Left renal cortex interstitium (tissue), 4 donors: ENCODE measurements around the gene ICA1. TPM values are rescaled to one million over a fixed set of nuclear protein-coding genes. Genes with fewer than 3 reads are reported as not detected.
"Not testable (repeated sequence)": the region's sequence is repeated elsewhere in the genome, so short reads cannot be mapped to it uniquely, and the experiment has no call there.

ENCODE experiments used
- DNase-seq, 4 donors: peaks; one replicate each; pipeline ENCODE4 v3.0.0-alpha.2; 2013; ENCODE audit warnings: low read depth in 4 of 4, low spot score in 2 of 4, missing footprints in 1 of 4
- polyA plus RNA-seq, 4 donors: library from polyadenylated mRNA; unstranded; fragments of 120-200 nt; gene quantifications; one replicate each; pipeline ENCODE4 v1.2.1, GENCODE V29; 2013; ENCODE audit not compliant: insufficient read length in 4 of 4

ICA1 gene
- polyA plus RNA-seq, result 10 to 100 TPM; 17.4 to 44.2 (median 27.3) TPM

GRCh38 chr7:8261711-8262695 lies at the start of gene ICA1:
Gene ICA1 (minus strand): TSS chr7:8262167. CDS start chr7:8235926, 26,241 bp downstream.
- DNase-seq, result peak in 2 of 4 donors; percentile 28 to 38

DNA sequence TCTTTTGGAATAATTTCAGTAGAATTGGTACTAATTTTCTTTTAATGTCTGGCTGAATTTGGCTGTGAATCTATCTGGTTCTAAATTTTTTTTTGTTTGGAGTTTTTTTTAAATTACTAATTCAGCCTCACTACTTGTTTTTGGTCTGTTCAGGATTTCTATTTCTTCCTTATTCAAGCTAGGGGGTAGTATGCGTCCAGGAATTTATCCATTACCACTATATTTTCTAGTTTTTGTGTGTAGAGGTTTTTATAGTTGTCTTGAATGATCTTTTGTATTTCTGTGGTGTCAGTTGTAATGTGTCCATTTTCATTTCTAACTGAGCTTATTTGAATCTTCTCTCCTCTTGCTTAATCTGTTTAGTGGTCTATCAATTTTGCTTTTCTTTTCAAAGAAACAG lies 48.9 kb upstream of the ICA1 start:
- DNase-seq, result no peak

- DNase-seq, result no peak
These were observed 43.8 kb upstream of the ICA1 start for GRCh38 chr7:8305625-8306388.

DNA sequence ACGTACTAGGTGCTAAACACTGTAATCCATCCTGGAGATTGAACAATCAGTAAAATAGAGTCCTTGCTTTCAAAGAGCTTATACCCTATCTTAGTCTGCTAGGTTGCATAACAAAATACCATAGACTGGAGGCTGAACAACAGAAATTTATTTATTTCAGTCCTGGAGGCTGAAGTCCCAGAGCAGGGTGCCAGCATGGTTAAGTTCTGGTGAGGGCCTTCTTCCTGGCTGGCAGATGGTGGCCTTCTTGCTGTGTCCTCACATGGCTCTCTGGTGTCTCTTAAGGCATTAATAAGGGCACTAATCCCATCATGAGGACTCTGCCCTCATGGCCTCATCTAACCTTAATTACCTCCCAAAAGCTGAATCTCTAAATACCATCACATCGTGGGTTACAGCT lies 43.1 kb upstream of the ICA1 start:
- no peak for DNase-seq

DNA sequence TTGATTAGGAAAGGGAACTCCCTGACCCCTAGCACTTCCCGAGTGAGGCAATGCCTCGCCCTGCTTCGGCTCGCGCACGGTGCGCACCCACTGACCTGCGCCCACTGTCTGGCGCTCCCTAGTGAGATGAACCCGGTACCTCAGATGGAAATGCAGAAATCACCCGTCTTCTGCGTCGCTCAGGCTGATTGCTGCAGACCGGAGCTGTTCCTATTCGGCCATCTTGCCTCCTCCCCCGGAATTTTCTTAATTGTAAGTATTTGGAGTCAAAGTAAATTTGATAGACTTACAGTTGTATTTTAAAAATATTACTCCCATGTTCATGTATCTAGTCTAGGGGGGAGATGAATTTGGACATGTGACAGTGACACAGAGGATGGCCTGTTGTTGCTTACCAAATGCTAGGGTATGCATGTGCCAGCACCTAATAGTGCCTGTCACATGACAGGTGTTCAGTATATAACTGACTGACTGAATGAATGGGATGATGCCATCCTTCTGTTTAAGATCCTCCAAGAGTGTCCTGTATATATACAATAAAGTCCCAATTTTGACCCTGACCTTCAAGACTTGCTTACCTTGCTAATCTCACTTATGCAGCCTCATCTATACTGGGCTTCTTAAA lies 42.0 kb upstream of the ICA1 start:
- DNase-seq, result no peak

GRCh38 chr7:8297023-8297422 lies 35.1 kb upstream of the ICA1 start:
- not testable (repeated sequence) for DNase-seq

GRCh38 chr7:8296362-8296659 lies 34.3 kb upstream of the ICA1 start:
- no peak for DNase-seq

GRCh38 chr7:8295638-8296361 lies 33.8 kb upstream of the ICA1 start:
- DNase-seq, result peak; percentile 37 to 74 (median 63)

- no peak for DNase-seq
These were observed 29.6 kb upstream of the ICA1 start for GRCh38 chr7:8291397-8292141.

- DNase-seq, result no peak
These were observed 28.8 kb upstream of the ICA1 start for GRCh38 chr7:8290645-8291308.

DNA sequence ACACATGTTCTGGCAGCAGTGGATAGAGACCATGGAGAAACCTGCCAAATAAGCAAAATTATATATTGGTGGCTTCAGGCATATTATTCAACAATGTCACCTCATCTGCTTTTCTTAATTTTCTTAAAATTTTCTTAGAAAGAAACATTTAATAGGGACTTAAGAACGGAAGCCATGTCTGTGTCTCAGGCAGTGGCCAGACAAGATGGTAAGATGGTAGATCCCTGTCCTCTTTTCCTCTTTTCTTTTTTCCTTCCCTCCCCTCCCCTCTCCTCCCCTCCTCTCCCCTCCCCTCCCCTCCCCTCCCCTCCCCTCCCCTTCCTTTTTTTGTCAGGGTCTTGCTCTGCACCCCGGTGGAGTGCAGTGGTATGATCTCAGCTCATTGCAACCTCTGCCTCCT lies 24.2 kb upstream of the ICA1 start:
- no peak for DNase-seq

GRCh38 chr7:8285155-8285554 lies 23.2 kb upstream of the ICA1 start:
- no peak for DNase-seq

DNA sequence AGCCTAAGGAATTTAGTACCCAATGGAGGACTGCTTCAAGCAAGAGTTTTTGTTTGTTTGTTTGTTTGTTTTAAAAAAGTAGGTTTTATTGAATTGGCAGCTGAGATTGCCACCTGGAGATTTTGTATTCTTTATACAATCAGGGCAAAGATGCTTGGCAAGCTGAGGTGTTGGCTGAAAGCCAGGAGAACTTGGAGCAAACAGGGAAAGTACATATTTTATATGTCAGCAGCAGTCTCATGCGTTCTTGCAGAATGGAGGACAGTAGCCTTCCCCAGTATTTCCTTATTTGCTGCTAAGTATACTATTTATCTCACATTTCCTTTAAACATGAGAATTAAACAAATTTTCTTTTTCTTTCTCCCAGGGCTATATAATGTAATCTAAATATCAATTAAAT lies 22.6 kb upstream of the ICA1 start:
- no peak for DNase-seq

GRCh38 chr7:8283968-8284367 lies 22.0 kb upstream of the ICA1 start:
- no peak for DNase-seq

GRCh38 chr7:8282871-8283270 lies 20.9 kb upstream of the ICA1 start:
- no peak for DNase-seq

DNA sequence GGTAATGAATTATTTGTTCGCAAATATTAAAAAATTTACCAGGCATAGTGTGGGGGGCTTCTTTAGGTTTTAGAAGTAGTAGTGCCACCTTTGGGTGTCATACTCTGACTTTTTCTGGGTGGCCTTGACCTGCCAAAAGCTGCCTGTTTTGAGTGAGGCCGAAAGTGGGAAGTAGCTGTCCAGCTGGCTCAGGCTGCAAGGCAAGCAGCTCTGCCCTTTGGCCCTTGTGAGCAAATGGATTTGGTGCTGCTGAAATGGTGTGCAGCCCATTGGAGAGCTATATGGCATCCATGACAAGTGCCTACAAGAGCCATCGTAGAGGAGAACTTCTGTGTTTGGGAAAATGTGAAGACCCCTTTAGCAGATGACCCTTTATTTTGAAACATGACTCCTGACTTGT lies 20.2 kb upstream of the ICA1 start:
- no peak for DNase-seq

GRCh38 chr7:8278183-8278582 lies 16.2 kb upstream of the ICA1 start:
- DNase-seq, result no peak

GRCh38 chr7:8277394-8277982 lies 15.5 kb upstream of the ICA1 start:
- DNase-seq, result no peak

DNA sequence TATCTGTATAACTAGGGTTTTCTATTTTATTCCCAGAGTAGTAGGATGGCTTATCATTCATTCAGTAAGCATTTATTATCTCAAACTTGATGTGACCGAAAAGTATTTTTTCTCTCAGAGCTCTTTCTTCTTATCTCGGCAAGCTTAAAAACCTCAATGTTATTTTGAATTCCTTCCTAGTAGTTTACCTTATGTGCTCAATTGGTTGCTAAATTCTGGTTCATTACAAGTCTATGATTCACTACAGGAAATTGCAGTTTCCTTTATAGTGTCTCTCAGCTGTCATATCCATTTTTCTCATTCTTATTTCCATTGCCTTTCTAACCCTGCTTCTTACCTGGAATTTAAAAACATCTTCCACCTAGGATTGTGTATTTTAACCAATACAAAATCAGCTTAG lies 12.6 kb upstream of the ICA1 start:
- no peak for DNase-seq
